IMR-90 (cell line): ENCODE results near the gene SELENOM. TPM values are rescaled to one million over a fixed set of nuclear protein-coding genes. Genes with fewer than 3 reads are reported as not detected.

Experiments used
- ATAC-seq: fragments of 200-7000 bp; cut with Tn5 transposase; 2 replicates; pipeline ENCODE4 v1.9.1; 2020; ENCODE audit warnings: low read depth, mild to moderate bottlenecking, moderate library complexity
- BruUV-seq: library from RNA; stranded (reverse); fragments of 400-500 nt; replicated peaks from 2 replicates; lab custom pipeline; 2021; lab: Mats Ljungman, UMichigan
- CTCF ChIA-PET: fragments of 300-600 bp; formaldehyde crosslinking; extraction: SDS; loops from one replicate; lab custom pipeline; 2021; ENCODE audit warnings: antibody characterized with exemption; lab: Yijun Ruan, JAX
- POLR2A ChIA-PET: fragments of 300-600 bp; sonication (Branson Sonifier 250); formaldehyde crosslinking; loops from one replicate; lab custom pipeline; 2022; ENCODE audit warnings: antibody characterized with exemption; ENCODE audit not compliant: unreplicated experiment; lab: Charles Lee
- DNase-seq: peaks from one replicate; pipeline ENCODE4 v3.0.0; 2013
- H2AFZ ChIP-seq: replicated peaks from 2 replicates; pipeline ENCODE3; 2013; ENCODE audit warnings: low read length, mild to moderate bottlenecking; ENCODE audit not compliant: poor library complexity
- H2AK5ac ChIP-seq: 2 replicates; pipeline ENCODE4 v1.6.1; 2013; ENCODE audit warnings: low read depth, low read length, inconsistent platforms
- H2AK9ac ChIP-seq: replicated peaks from 2 replicates; pipeline ENCODE3; 2013; ENCODE audit warnings: mild to moderate bottlenecking, low read depth, low read length, moderate library complexity; ENCODE audit not compliant: poor library complexity
- H2BK120ac ChIP-seq: 2 replicates; pipeline ENCODE4 v1.6.1; 2013; ENCODE audit warnings: low read depth, low read length, inconsistent platforms
- H2BK15ac ChIP-seq: 3 replicates; pipeline ENCODE4 v1.6.1; 2013; ENCODE audit warnings: low read depth, low read length, inconsistent platforms
- H2BK20ac ChIP-seq: 2 replicates; pipeline ENCODE4 v1.6.1; 2013; ENCODE audit warnings: low read depth, mild to moderate bottlenecking, inconsistent platforms, low read length, moderate library complexity
- H2BK5ac ChIP-seq: 2 replicates; pipeline ENCODE4 v1.6.1; 2013; ENCODE audit warnings: mild to moderate bottlenecking, low read depth, low read length, inconsistent platforms; ENCODE audit not compliant: poor library complexity, severe bottlenecking
- H3K14ac ChIP-seq: replicated peaks from 2 replicates; pipeline ENCODE4 v1.6.1; 2013; ENCODE audit warnings: low read depth, low read length, inconsistent platforms
- H3K18ac ChIP-seq: 2 replicates; pipeline ENCODE4 v1.6.1; 2013; ENCODE audit warnings: low read depth, low read length, control low read depth
- H3K23ac ChIP-seq: 2 replicates; pipeline ENCODE4 v1.6.1; 2013; ENCODE audit warnings: low read depth, low read length, inconsistent platforms
- H3K27ac ChIP-seq: 2 replicates; pipeline ENCODE4 v1.5.1; 2013; ENCODE audit warnings: mild to moderate bottlenecking, control low read depth, low read length; ENCODE audit not compliant: insufficient read depth
- H3K27me3 ChIP-seq: 2 replicates; pipeline ENCODE4 v1.6.1; 2013; ENCODE audit warnings: low read length; ENCODE audit not compliant: control insufficient read depth, insufficient read depth
- H3K36me3 ChIP-seq: 2 replicates; pipeline ENCODE4 v1.6.1; 2013; ENCODE audit warnings: low read length, mixed read lengths; ENCODE audit not compliant: control insufficient read depth, insufficient read depth
- H3K4ac ChIP-seq: 2 replicates; pipeline ENCODE4 v1.6.1; 2013; ENCODE audit warnings: low read depth, low read length, inconsistent platforms
- H3K4me1 ChIP-seq: 2 replicates; pipeline ENCODE4 v1.6.1; 2013; ENCODE audit warnings: low read length, mixed read lengths; ENCODE audit not compliant: control insufficient read depth, insufficient read depth
- H3K4me2 ChIP-seq: 2 replicates; pipeline ENCODE4 v1.6.1; 2013; ENCODE audit warnings: low read depth, mild to moderate bottlenecking, control low read depth, low read length, moderate library complexity
- H3K4me3 ChIP-seq: 2 replicates; pipeline ENCODE4 v1.5.1; 2013; ENCODE audit warnings: low read depth, mild to moderate bottlenecking, control low read depth, low read length, moderate library complexity; ENCODE audit not compliant: insufficient read depth
- H3K56ac ChIP-seq: 2 replicates; pipeline ENCODE4 v1.6.1; 2013; ENCODE audit warnings: low read length, inconsistent platforms; ENCODE audit not compliant: insufficient read depth; ENCODE audit errors: extremely low read depth
- H3K79me1 ChIP-seq, 2 experiments: 2 replicates each; pipeline ENCODE4 v1.6.1; 2013; ENCODE audit warnings: low read length in 2 of 2, inconsistent platforms in 1 of 2, low read depth in 1 of 2
- H3K9ac ChIP-seq: 2 replicates; pipeline ENCODE4 v1.6.1; 2013; ENCODE audit warnings: low read depth, low read length, control low read depth
- H3K9me1 ChIP-seq: 2 replicates; pipeline ENCODE4 v1.6.1; 2013; ENCODE audit warnings: low read length, inconsistent platforms; ENCODE audit not compliant: insufficient read depth
- H3K9me3 ChIP-seq: 2 replicates; pipeline ENCODE4 v1.6.1; 2013; ENCODE audit warnings: low read length; ENCODE audit not compliant: control insufficient read depth, insufficient read depth
- H4K20me1 ChIP-seq: 2 replicates; pipeline ENCODE4 v1.6.1; 2013; ENCODE audit warnings: low read length, inconsistent platforms; ENCODE audit not compliant: insufficient read depth
- H4K5ac ChIP-seq: 2 replicates; pipeline ENCODE4 v1.6.1; 2013; ENCODE audit warnings: mild to moderate bottlenecking, low read depth, low read length, control low read depth
- H4K8ac ChIP-seq, 2 experiments: 2 replicates each; pipeline ENCODE4 v1.6.1; 2013; ENCODE audit warnings: low read depth in 2 of 2, low read length in 2 of 2, control low read depth in 1 of 2, inconsistent platforms in 1 of 2
- H4K91ac ChIP-seq: 2 replicates; pipeline ENCODE4 v1.6.1; 2013; ENCODE audit warnings: low read depth, low read length, inconsistent platforms; ENCODE audit not compliant: insufficient read depth
- CHD1 ChIP-seq: IDR thresholded peaks from 2 replicates; pipeline ENCODE4 v1.6.1; 2012; ENCODE audit warnings: low read depth, low read length, improper control_type of control experiment
- FOS ChIP-seq: fragments of 150-350 bp; IDR thresholded peaks from 2 replicates; pipeline ENCODE4 v1.6.1; 2016; ENCODE audit warnings: low read depth, low read length
- MXI1 ChIP-seq: IDR thresholded peaks from 2 replicates; pipeline ENCODE4 v1.6.1; 2012; ENCODE audit warnings: low read depth, mild to moderate bottlenecking, low read length, moderate library complexity, borderline replicate concordance
- RCOR1 ChIP-seq: IDR thresholded peaks from 2 replicates; pipeline ENCODE4 v1.6.1; 2012; ENCODE audit warnings: mild to moderate bottlenecking, low read length, improper control_type of control experiment; ENCODE audit not compliant: insufficient replicate concordance
- RFX5 ChIP-seq: IDR thresholded peaks from 2 replicates; pipeline ENCODE4 v1.8.0; 2012; ENCODE audit warnings: low read depth, mild to moderate bottlenecking, low read length, moderate library complexity
- WGBS, 2 experiments: methylation state at CpG; one replicate each; pipeline versions ENCODE4 v1.1.5 to v1.1.7; 2013; ENCODE audit warnings: missing lambda C conversion rate in 2 of 2; ENCODE audit not compliant: insufficient read length in 1 of 2; ENCODE audit errors: extremely low coverage in 2 of 2; 5-methylcytosine and 5-hydroxymethylcytosine counted together
- dilution Hi-C: fragments of 300-500 bp; cut with HindIII; formaldehyde crosslinking; loops from one replicate; pipeline ENCODE4 v1.14.3; 2018; ENCODE audit warnings: low sequenced_read_pairs; ENCODE audit not compliant: unreplicated experiment
- in situ Hi-C: fragments of 300-500 bp; cut with MboI; formaldehyde crosslinking; loops from 3 replicates; pipeline ENCODE4 v1.14.3; 2019; ENCODE audit warnings: low sequenced_read_pairs, inconsistent platforms, mixed read lengths
- intact Hi-C: fragments of 100-400 bp; cut with micrococcal nuclease; formaldehyde crosslinking; loops from 2 replicates; pipeline ENCODE4 v1.10.0; 2022
- polyA plus RNA-seq, 3 experiments: library from polyadenylated mRNA; depleted of rRNA; stranded (reverse); fragments of >200 nt; gene quantifications; 2 replicates each; pipeline ENCODE4 v1.2.3, GENCODE V29; 2012; ENCODE audit warnings: low replicate concordance in 1 of 3
- total RNA-seq: library from RNA; depleted of rRNA; stranded (reverse); fragments of >200 nt; gene quantifications from 2 replicates; pipeline ENCODE4 v1.2.3, GENCODE V29; 2012

The SELENOM gene
- total and polyA plus RNA-seq, 2 of the 4 experiments (the other 2 are of a cell fraction), result 46.2 to 270 TPM

GRCh38 chr22:31138126-31138525 is 30.8 kb upstream of the SELENOM start:
- peak overlapping the region; percentile 21 for H2AFZ ChIP-seq
- ChIA-PET CTCF (no interaction called here), POLR2A (no interaction called here)
- no peak overlapping the region for H2BK5ac ChIP-seq
- no peaks in the 10 kb centered on the region for H3K9me1 ChIP-seq
- in situ Hi-C loops, result no loop called here
- no peak overlapping the region for H4K91ac ChIP-seq
- H3K4me1 ChIP-seq, result no peaks in the 10 kb centered on the region
- dilution Hi-C loops, result no loop called here
- no peak overlapping the region for H2BK120ac ChIP-seq
- no peak overlapping the region for H4K5ac ChIP-seq
- no peak overlapping the region for H3K14ac ChIP-seq
- no peaks in the 10 kb centered on the region for H3K9me3 ChIP-seq
- H3K23ac ChIP-seq, result no peak overlapping the region
- peaks cover 29% of the 10 kb centered on the region for H3K27me3 ChIP-seq
- H3K4ac ChIP-seq, result no peak overlapping the region
- H2AK5ac ChIP-seq, result no peak overlapping the region
- intact Hi-C loops, result no loop called here
- H3K27ac ChIP-seq, result no peak overlapping the region
- H4K8ac ChIP-seq, result no peak overlapping the region
- H2AK9ac ChIP-seq, result no peak overlapping the region
- no peak overlapping the region for H2BK20ac ChIP-seq
- BruUV-seq, result no TSS peak
- no peak overlapping the region for H3K4me3 ChIP-seq
- H3K18ac ChIP-seq, result no peak overlapping the region
- no peak overlapping the region for H3K4me2 ChIP-seq
- H2BK15ac ChIP-seq, result no peak overlapping the region
- H4K20me1 ChIP-seq, result no peaks in the 10 kb centered on the region
- ATAC-seq (no peak), DNase-seq (no peak)
- no peak overlapping the region for H3K9ac ChIP-seq
- H3K56ac ChIP-seq, result no peak overlapping the region
- WGBS, 2 experiments, result 74% methylated on average over 7 of the region's 10 CpGs; no CpG with 5 or more reads in 1 of the 2 experiments
- no peaks in the 10 kb centered on the region for H3K79me1 ChIP-seq
- H3K36me3 ChIP-seq, result no peaks in the 10 kb centered on the region
- TF ChIP-seq MXI1 (no peak), FOS (no peak), CHD1 (no peak), RCOR1 (no peak), RFX5 (no peak)
